Measurements from ENCODE around the gene ZDBF2.
"Not testable (repeated sequence)": the region's sequence is repeated elsewhere in the genome, so short reads cannot be mapped to it uniquely, and the experiment has no call there.

The ZDBF2 gene

DNA sequence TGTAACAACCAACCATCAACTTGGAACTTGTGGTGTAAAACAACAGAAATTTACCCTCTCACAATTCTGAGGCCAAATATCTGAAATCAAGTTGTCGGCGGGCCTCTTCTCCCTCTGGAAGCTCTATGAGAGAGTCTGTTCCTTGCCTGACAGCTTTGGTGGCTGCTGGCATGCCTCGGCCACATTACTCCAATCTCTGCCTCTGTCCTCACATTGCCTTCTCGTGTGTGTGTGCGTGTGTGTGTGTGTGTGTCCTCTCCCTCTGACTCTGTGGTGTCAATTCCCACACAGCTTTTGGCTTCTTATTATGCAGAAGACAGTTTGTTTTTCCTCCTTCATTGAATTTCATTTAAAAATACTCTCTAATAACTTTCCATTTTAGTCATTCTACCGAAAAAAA lies 50.4 kb downstream of the ZDBF2 start:
- DNase-seq, result no peak

DNA sequence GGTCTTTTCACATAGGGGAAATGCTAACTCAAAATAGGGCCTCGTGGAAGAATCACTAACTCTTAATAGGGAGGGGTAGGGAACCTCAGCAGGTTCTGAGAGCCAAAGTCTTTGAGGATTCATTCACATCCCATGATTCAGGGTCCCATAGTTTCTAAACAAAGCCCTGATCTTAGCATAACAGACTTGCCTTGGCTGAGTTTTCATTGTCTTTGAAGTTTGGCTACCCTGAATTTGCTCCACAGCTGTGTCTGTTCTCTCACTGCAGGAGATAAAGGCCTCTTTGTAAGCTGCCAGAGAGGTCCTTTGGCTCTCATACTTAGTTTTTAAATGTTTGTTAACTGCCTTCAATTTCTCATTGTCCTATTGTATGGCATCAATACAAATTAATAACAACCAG lies 54.5 kb downstream of the ZDBF2 start:
- DNase-seq, result no peak

DNA sequence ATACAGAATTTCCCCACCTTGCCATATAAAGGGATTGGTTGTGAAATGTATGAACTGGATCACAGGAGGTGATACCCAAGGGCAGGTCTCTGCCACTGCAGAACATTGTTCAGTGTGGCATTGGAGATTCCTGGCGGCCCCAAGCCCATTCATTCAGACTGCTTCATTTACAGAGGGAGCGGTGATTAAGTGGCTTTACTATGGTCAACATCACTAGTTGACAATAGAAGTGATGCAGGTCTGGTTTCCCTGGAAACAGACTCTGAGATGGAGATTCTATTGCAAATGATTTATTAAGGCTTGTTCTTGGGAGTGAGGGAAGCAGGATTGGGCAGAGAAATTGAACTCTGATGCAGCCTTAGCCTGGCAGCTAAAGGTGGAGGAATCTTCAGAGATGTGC lies 62.4 kb downstream of the ZDBF2 start:
- DNase-seq, result no peak

DNA sequence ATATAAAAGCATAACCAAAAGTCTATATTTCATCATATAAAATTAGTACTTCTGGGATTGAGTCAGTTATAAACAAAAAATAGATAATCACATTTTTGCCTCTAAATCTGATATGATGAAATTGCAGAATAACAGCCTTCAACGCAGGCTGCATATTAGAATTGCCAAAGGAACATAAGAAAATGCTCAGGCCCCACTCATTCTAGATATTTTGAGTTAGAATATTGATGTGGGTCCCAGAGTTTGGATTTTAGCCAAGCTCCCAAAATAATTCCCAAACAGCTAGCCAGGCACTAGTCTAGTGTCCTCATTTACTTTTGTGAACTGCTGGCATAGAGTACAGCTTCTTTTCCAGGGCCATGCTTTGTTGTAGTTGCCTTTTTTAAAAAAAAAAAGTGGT lies 63.5 kb downstream of the ZDBF2 start:
- DNase-seq, result no peak

DNA sequence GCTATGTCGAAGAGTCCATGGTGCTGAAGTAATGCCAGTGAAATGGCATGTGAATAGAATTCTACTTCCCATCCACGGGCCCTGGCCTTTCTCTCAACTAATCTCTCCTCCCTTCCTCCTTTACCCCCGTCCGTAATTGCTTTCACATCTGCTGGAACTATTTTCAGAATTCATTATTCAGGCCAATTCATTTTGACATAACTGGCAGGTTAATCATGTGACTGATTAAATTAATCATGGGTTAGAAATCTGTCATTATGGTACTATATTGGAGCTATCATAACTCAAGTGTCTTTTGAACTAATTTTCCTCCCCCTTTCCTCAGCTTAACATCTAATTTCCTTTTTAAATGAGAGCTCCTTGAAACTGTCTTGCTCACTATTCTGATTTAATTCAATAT lies 66.9 kb downstream of the ZDBF2 start:
- no peak for DNase-seq

DNA sequence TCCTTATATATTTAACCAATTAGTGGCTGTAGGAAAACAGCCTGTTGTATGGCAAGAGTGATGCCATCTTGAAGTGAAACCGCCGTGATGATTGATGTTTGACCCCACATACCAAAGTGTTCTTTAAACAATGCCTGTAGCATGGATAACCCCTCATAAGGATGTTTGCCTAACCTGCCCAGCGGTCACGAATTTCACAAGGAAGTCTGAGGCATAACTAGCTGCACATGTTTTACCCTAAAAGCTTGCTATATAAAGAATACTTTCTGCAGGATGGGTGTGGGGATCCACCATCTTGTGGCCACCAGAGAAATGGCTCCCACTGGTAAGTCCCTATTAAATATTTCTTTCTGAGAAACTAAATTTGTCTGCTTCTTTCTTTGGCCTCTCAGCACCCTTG lies 68.7 kb downstream of the ZDBF2 start:
- no peak for DNase-seq

DNA sequence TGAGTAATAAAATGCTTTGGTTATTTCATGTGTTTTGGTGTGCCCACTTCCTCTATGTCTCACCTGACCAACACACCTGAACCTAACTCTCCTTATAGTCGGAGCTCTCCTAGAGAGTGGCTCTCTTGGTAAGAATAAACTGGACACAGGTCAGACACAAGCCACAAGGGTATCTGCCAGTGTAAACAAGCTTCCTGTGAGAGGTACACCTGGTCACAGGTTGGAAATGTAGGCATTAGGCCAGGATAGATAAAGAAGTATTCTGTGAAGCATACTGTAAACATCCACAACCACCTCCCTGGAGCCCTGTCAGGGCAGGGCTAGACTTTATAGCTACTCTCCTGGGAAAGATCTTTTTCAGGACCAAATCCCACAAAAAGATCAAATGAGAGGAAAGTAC lies 69.4 kb downstream of the ZDBF2 start:
- no peak for DNase-seq

DNA sequence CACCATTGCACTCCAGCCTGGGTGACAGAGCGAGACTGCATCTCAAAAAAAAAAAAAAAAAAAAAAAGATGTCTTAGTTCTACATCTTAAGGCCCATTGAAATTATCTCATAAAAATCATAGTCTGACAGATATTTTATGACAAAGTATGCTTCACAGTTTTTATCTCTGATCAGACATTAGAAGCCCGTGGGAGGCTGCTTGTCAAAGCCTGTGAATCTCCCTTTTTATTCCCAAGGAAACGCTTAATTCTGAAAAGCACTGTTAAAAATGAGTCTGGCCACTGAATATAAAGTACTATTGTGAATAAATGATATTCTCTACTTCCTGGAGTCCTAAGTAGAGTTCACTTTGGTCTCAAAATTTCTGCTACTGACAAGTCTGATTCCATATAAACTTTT lies 71.1 kb downstream of the ZDBF2 start:
- no peak for DNase-seq

DNA sequence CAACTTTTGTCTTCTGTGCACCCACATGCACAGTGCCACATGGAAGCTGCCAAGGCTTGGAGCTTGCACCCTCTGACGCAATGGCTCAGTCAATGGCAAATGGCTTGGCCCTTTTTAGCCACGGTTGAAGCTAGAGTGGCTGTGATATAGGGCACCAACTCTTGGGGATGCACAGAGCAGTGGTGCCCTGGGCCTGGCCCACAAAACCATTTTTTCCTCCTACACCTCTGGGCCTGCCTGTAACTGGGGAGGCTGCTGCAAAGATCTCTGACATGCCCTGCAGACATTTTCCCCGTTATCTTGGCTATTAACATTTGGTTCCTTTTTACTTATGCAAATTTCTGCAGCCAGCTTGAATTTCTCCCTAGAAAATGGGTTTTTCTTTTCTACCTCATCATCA lies 74.9 kb downstream of the ZDBF2 start:
- DNase-seq, result no peak

DNA sequence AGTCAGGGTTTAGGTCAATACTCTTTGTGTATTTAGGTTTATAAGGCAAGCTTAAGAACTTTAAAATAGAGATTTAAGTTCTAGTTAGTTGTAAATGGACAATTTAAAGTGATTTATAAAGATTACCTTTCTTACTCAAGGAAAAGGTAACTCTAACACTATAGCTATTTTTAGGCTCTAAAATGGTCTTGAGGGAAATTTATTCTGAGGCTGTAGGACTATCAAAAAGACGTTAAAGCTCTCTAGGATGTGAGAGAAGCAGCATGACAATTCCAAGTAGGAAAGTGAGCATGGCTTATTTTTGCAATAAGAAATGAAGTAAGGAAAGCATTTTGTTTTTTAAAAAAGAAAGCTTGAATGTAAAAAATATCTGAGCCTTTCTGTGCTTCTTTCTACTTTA lies 78.1 kb downstream of the ZDBF2 start:
- DNase-seq, result no peak

DNA sequence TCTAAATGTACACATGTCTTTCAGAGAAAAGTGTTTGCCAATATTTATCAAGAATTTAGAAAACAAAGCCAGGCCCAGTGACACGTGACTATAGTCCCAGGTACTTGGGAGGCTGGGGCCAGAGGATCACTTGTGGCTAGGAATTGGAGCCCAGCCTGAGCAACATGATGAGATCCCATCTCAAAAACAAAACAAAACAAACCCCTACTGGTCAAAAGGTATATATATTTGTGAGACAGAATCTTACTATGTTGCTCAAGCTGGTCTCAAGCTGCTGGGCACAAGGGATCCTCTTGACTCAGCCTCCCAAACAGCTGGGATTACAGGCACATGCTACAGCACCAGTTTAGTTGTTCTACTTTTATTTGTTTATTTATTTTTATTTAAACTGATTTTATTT lies 79.2 kb downstream of the ZDBF2 start:
- DNase-seq, result no peak

DNA sequence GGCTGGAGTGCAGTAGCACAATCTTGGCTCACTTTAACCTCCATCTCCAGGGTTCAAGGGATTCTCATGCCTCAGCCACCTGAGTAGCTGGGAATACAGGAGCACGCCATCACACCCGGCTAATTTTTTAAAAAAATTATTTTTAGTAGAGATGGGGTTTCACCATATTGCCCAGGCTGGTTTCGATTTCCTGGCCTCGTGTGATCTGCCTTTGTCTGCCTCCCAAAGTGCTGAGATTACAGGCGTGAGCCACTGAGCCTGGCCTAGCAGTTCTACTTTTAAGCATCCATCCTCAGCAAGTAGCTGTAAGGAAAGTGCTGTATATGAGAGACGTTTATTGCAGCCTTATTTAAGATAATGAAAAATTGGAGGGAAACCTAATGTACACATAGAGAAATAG lies 79.7 kb downstream of the ZDBF2 start:
- DNase-seq, result no peak

DNA sequence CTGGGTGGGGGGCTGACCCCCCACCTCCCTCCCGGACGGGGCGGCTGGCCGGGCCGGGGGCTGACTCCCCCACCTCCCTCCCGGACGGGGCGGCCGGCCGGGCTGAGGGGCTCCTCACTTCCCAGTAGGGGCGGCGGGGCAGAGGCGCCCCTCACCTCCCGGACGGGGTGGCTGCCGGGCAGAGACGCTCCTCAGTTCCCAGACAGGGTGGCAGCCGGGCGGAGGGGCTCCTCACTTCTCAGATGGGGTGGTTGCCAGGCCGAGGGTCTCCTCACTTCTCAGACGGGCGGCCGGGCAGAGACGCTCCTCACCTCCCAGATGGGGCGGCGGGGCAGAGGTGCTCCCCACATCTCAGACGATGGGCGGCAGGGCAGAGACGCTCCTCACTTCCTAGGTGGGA lies 82.4 kb downstream of the ZDBF2 start:
- DNase-seq, result not testable (repeated sequence)

DNA sequence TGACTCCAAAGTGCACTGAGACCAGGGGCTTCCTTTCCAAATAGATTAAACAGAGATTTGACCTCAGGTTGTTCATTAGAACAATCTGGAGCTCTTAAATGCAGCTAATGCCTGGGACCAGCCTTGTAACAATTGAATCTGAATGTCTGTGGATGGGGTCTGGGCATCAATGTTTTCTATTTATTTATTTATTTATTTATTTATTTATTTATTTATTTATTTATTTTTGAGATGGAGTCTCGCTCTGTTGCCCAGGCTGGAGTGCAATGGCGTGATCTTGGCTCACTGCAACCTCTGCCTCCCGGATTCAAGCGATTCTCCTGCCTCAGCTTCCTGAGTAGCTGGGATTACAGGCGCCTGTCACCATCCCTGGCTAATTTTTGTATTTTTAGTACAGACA lies 86.4 kb downstream of the ZDBF2 start:
- DNase-seq, result not testable (repeated sequence)

DNA sequence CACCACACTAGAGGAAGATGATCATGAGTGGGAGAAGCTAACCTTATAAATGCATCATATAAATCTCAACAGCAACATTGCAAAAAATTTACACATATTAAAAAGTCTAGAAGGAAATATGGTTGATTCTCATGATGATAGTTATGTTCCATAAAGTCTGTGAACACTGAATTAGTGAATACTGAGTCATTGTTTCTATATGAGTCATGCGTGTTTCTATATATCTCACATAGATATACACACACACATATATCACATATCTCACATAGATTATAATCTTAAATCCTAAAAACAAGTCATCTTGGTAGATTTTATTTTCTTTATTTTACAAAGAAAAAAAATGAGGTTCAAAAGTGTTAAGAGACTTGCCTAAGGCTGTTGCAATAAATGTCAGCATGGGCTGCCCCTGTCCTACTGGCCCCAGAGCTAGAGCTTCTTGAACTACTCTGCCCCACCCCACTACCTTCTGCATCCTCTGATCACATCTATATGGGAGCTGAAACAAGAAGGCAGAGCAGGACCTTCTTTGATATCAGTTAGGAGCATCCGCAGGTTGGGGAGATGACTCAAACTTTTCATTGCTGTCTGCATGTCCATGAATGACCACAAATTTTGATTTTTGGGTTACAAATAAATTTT lies 87.1 kb downstream of the ZDBF2 start:
- no peak for DNase-seq

Measured in activated effector memory CD4-positive, alpha-beta T cell treated with Interleukin-2 at 50 U/mL for 16 hours (primary cell).